ENCODE results near the gene TIFAB.

TIFAB gene

DNA sequence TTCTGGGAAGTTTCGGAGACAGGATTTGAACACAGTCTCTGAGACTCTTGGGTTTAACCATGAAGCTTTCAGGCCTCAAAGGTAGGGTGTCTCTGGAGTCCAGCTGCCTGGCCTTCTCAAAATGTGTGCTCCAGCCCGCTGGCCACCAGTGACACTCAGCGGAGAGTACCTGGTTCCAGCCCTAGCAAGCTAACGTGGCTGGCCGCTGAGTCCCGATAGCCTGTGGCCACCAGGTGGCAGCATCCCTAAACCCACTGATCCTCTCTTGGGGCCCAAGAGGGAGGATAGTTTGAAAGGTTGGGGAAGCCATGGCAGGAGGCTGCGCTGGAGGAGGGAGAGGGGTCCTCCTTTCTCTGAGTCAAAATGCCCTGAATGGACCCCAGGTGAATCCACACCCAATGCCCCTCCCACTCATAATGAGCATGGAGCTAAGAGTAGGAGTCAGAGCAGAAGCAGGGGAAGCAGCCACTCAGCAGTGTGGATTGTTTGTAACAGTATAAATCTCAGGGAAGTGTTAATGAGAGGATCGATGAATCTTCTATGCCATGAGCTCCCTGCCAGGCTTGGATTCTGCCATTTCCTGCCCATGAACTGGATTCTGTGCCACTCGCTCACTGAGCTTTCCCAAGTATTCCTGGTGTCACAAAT, 5.4 kb upstream of the TIFAB start:
- DNase-seq = peak in 3 of 14 donors; percentile 28 to 33 (median 30)

DNA sequence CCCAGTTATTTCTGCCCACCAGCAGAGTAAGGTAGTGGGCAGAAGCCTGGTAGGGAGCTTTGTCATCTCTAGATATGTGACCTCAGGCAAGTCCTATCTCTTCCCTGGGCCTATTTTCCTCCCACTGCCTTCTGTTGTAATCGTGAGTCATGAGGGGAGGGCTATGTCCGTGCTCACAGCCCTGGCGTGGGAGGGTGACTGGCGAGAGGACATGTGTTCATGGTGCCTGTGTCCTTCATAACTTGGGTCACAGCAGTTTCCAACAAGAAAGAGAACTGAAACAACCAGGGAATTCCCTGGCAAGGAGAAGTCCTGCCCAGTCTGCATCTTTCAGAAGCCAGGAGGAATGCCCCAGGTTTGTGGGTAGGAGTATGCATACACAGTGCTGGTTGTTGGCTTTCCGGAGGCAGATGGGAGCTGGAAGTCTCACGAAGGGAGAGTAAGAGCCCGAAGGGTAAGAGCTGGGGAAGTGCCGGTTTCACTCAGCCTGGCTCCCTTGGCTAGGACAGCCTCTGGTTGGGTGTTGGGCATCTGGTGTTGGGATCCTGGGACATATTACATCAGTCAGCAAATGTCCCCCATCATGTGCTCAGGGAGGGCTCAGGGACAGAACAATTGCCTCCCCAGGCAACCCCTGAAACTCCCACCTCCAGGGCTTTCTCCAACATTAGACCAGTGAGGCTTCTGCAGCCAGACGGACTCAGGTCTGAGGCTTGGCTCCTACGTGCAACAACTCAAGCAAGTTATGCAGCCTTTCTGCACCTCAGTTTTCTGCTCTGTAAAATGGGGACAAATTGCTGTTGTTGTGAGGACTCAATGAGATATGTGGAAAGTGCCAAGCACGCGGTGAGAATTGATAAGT, 4.3 kb upstream of the TIFAB start:
- DNase-seq = peak in 4 of 14 donors; percentile 17 to 59 (median 25)

DNA sequence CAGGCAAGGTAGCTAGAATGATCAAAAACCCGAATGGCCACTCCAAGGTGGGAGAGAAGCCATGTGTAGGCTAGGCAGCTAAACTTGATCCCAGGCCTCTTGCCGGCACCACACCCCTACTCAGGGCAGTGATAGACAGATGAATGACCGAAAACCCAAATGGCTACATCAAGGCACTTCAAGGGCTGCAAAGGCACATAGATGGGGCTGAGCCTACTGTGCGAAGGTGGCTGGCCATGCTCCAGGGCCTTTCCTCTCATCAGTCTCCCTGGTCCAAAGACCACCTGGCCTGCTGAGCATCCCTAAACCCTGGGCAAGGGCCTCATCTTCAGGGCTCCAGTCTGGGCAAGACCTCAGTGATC, 3.7 kb upstream of the TIFAB start:
- no peak for DNase-seq

DNA sequence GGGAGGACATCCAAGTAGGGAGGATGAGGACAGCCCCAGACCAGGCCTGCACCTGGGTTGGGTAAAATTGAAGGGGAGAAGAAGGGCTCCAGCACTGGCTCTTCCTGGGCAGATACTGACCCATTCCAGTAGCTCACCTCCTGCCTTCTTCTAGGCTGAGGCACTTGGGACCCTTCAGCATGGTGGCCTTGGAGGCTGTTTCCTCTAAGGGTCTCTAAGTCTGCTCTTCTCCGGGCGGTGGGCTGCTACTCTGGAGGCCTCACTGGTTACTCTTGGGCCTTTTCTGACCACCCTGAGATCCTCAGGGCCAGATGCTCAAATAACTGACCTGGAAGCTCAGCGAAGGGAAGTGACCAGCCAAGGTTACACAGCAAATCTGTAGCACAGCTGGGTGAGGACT, 2.8 kb upstream of the TIFAB start:
- no peak for DNase-seq

DNA sequence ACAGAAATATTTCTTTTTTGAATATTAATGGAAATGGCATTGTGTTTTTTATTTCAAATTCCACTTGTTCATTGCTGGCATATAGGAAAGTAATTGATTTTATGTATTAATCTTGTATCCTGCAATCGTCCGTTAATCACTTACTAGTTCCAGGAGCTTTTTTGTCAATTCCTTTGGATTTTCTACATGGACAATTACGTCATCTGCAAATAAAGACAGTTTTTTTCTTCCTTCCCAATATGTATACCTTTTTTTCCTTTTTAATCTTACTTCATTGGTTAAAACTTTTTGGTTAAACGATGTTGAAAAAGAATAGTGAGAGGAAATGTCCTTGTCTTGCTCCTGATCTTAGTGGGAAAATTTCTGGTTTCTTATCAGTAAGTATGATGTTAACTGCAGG, 1.5 kb upstream of the TIFAB start:
- DNase-seq = no peak

DNA sequence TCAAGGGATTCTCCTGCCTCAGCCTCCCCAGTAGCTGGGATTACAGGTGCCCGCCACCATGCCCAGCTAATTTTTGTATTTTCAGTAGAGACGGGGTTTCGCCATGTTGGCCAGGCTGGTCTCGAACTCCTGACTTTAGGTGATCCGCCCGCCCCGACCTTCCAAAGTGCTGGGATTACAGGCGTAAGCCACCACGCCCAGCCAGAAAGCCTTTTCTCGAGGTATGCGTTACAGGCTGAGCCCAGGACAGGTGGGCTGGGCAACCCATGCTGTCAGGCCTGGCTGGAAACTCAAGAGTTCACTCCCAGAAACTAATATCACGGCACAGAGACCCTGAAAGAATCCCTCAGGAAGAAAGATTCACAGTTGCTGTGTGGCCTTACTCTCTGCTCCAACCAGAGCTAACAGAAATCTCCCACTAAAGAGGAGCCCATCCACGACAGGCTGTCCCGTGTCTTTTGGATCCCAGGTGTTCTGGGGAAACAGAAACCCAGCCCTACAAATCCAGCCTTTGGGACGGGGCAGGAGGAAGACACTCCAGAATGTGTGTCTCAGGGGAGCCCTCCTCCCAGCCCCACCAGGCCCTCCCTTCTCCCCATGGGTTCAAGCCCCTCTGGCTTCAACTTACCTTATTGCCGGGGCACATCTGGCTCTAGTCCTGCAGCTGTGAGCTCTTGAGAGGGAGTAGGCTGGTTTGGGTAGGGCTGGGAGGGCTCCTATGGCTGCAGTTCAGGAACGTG, 400 bp downstream of the TIFAB start:
- DNase-seq = no peak

DNA sequence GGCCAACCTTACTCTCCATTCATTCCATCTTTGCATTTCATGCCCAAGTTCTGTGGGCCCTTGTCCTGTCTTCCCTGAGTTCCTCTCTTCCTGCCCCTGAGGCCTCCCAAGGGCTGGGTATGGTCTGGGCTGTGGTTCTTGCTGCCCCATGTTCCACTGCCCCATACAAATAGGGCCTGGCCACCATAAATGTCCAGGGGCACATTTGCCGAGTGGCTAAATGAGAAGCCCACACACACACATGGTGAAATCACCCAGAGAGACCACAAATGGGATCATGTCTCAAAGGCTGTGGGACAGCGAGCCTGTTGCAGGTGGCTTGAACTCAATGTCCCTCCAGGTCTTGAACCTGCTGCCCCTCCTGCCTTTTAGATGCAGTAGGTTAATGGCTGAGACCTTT, 1.2 kb downstream of the TIFAB start:
- no peak for DNase-seq

DNA sequence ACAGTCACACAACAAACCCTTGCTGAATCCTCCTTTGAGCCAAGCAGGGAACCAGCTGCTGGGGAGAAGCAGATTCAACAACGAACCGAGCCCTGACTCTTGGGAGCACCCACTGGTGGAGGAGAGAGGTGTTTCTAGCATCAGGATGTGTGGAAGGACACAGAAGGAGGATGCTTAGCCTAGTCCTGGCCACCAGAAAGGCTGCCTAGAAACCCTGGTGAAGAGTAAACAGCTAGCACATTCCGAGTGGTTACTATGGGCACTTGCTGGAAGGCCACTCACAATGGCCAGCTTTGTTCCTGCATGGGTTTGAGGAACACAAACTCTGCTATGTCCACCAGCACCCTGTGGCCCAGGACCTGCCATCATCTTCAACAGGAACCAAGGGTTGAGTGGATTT, 1.8 kb downstream of the TIFAB start:
- no peak for DNase-seq

DNA sequence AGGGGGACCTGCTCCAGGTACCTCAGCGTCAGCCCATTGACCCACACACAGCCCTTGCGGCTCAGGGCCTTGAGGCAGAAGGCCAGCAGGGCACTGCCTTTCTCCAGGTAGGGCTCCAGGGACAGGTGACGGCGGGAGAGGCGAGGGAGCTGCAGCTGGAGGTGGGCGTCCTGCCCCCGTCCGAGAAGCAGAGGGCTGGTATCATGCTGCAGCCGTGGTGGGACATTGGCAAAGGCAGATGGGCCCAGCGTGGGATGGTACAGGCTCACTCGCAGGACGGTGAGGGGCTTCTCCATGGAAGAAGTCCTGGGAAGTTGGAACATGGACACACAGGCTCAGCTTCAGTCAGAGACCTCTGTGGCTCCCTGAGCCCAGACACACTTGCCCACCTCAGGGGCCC, 2.5 kb downstream of the TIFAB start:
- DNase-seq = no peak

DNA sequence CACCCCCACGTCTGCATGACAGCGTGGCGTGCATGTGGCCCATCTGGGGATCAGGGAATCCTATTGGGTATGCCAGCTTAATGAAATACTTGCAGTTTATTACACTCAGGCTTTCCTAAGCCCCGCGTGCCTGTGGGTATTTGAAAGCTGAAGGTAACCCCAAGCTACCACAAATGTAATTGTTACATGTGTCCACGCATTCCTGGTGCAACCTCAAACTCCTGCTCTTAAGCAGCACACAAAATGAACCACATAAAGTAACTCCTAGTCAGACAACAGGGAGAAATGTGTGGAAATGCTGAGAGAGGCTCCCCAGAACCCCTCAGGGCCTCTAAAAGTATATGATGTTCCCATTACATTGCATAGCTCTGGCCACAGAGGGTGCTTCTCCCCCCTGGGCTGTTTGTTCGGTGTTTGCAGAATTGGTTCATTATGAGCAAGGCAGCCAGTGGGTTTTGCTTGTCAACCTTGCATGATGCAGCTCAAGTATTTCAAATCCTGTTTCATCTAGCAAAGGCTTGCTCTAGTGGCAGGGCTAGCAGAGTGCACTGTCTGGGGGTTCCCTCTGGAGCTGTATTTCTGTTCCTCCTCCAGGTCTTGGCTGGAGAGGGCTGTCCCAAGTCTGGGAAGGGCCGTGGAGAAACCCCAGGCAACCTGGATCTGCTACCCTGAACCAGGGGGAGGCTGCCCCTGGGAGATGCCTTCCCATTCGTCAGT, 3.2 kb downstream of the TIFAB start:
- no peak for DNase-seq

DNA sequence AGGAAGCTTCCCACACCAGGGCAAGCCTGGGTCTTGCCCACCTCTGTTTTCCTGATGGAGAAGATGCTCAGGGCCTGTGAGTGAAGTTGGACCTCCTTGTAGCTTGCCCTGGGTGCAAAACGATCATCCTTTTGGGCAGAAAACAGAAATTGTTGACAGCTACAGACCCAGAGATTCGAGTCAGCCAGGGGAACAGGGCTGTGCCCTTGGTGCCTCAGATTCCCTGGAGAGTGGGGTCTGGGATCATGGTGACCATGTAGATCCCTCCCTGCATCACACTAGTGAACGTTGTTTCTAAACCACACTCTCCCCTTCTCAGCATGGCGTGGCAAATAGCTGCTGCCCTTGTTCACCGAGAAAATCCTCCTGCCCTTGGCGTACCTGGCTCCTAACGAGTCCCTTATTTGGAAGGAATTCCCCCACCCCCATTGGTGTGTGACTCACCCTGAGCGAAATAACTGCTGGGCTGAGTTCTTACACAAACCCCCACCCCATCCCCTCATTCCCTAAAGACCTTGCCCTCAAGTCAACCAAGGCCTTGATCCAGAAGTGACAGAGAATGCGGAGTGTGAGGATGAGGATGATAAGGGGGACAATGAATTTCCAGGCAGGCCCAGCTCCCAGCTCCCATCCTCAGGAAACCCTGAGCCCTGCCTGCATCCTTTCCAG, 3.9 kb downstream of the TIFAB start:
- DNase-seq = no peak

DNA sequence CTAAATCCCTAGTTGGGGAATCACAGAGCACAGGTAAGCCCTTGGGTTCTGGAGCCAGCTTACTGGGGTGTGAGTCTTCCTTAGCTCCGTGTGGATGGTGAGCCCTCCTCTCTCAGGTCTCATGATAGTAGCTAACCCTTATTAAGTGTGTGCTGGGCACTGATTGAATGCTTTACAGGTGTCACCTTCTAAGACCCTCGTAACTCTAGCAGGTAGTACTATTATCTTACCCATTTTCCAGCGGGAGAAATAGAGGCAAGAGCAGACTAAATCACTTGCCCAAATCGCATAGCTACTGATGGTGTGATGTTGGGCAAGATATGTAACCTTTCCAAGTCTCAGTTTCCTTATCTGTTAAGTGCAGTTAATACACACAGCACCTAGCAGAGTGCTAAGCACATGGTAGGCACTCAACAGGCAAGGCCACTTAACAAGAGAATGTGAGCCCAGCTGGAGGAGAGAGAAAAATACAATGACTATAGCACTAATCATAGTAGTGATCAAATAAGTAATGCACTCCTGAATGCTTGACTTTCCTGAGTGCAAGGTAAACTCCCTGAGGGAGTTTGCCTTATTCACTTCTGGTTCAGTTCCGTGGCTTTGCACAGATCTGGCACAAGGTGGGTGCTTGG, 4.7 kb downstream of the TIFAB start, which contains the start of gene DCANP1:
Gene DCANP1 (minus strand): TSS at position 51 of the 632 bp plus-strand sequence. CDS start 240 bp downstream, outside the sequence.
- DNase-seq = no peak

DNA sequence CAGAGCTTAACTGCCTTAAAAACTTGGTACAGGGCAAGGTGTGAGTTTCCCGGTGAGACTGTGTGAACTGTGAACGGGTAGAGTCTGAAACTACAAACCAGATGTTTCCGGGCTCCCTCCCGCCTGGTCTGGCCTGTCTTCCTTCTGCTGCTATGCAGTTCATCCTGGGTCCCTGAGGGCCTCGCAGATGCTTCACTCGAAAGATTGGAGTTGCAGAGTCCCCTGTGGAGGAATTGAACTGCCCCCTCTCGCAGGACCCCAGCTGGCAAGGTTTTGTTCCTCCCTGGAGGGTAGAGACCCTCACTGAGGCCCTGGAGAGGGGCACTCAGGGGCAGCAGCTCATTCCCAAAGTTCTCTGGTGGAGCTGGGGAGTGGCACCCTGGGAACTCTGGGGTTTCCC, 5.5 kb downstream of the TIFAB start:
- DNase-seq = no peak

DNA sequence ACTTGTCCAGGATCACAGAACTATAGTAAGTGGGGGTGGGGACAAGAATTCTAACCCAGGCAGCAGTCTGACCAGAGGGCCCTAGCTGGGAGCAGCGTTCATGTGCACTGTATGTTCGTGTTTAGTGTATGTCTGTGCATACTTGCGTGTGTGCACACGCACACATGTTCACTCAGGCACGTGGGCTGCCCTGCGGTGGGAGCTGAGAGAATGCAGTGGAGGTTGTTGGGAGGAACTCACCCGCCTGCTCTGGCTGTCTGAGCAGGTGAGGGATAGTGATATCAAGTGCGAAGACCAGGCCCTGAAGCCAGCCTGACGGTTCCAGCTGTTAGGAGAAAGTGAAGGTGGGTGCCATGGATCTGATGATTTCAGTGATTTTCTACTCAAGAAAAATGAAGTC, 5.9 kb downstream of the TIFAB start:
- no peak for DNase-seq

DNA sequence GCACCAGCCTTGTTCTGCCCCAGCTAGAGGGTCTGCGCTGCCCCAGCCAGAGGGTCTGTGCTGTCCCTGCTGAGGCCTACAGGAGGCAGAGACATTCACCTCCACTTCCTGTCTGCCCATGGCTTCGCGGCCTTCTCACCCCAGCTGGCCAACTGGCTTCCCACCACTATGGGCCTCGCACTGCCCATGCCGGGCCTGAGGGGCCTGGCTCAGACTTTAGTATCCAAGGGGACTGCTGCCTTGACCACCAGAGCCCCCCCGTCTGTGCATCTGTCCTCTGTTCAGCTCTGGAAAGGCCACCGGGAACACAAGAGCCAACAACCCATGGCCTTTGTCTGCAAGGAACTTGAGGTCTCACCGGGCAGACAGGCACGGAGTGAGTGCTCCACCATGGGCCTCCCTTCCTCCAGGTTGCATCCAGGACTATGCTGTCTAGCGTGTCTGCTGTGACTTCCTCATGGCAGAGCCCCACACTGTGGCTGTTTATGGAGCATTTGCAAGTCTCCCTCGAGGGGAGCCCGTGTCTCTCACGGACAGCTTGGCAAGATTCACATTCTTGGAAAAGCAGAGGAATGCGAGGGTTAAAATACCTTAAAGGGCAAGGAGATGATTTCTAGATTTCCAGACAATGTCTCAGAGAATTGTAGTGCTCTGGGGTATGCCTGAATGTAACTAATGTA, 6.7 kb downstream of the TIFAB start:
- no peak for DNase-seq

DNA sequence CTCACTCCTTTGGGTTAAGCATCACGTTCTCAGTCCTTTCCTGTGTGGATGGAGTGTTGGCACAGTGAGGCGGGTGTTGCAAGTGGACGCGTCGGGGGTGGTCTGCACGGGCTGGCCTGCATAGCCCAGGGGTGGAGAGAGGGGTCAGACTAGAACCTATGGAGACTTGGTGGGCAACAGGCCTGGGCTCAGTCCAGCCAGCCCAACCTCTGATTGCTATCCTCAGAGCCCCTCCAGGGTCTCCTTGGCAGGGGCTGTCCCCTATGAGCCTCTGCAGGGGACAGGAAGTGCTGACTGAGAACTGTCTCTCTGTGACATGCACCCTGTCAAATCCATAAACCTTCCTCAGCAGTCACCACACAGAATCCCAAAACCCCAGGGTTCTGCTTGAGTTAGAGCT, 7.3 kb downstream of the TIFAB start:
- no peak for DNase-seq

DNA sequence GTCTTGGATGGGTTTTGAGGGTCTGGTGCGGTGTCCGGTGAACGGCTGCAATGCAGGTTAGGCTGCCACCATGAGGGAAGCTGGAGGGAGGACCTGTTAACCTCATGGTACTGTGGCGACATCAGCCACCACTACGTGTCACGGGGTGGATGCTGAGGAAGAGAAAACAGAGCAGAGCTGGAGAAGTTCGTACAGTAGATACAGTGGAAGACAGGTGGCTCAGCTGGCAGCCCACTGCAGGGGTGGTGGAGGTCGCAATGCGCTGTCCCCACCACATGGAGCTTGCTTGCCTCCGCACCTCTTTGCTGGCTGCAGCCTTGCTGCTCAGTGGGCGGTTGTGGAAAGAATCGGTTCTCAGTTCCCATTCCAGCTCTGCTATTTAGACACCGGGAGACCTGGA, 7.8 kb downstream of the TIFAB start:
- no peak for DNase-seq

DNA sequence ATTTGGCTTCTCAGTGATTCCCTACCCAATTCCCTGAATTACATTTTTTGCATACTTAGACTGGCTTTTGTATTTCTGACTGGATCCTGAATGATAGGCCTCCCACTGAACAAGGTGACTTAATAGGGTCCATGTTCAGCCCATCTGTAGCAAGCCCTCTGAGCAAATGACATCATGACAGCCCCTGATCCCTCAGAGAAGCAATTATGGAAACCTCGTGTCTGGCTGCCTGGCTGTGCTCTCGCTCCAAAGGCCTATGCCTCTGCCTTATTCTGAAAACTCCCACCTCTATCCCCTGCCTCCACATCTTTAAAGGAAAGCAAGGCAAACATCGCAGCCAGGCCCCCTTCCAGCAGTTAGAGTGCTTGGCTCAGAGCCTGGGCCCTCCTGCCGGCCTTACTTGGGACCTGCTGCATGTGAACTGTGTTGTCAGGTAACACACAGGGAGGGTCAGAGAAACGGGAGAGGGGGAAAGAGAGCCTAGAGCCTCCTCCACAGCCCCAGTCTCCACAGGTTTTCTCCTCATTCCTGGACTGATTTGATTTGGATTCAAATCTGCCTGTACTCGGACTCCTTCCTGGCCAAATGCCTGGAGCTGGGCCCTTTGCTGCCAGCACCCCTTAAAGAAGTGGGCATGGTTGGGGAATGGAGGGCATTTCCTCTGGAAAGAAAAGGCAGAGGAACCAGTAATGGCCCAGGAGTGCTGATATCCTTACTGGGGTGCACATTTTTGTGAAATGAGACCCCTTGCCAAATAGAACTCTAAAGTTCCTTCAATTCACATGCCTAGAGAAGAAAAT, 8.8 kb downstream of the TIFAB start:
- no peak for DNase-seq

DNA sequence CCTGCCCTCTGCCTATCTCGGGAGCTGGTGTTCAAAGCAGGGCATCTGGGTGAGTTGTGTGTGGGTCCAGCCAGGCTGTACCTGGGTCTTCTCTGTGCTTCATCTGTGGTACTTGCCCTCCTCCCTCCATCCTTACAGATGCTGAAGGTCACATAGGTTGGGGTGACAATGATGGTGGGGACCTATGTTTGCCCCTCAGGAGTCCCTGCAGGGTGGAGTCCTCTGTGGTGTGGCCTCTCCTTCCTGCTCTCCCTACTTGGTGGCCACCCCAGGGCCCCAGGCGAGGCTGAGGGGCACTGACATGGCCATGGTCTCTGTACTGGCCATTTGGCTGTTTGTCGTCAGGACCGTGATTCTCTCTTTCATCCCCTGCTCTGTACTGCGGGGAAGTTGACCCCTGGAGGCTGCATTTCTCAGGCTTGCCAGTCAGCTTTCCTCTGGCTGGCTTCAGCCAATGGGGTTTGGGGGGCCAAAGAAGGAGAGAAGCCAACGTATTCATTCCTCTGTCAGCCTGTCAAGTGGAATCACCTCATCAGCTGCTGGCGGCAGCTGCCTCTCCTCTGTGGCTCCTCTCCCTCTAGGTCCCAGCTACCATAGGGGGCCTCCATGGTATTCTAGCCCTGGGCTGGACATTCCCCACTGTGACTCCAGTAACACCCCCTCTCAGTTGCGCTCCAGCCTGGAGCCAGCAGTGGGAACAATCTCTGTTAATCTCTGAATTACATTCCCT, 9.6 kb downstream of the TIFAB start:
- DNase-seq = no peak

Measured in C1 segment of cervical spinal cord (tissue), 14 donors.